K562 (cell line): Measurements from ENCODE around the gene RPL28. TPM values are rescaled to one million over a fixed set of nuclear protein-coding genes. Genes with fewer than 3 reads are reported as not detected.

Source experiments
- BRCA1 ChIP-seq, 2 experiments: fragments of 450-650 bp in 1 of 2; sonication (generic) in 1 of 2; formaldehyde crosslinking in 1 of 2; IDR thresholded peaks; 2 replicates each; pipeline versions ENCODE4 v1.5.0 to v1.6.1; 2017 to 2020; ENCODE audit warnings: mild to moderate bottlenecking in 1 of 2, missing genetic modification reagents in 1 of 2
- EZH2 ChIP-seq: IDR thresholded peaks from 2 replicates; pipeline ENCODE4 v1.6.1; 2012; ENCODE audit warnings: low read depth, mild to moderate bottlenecking, inconsistent platforms, low read length, borderline replicate concordance
- FOXK1 ChIP-seq: sonication (generic); formaldehyde crosslinking; IDR thresholded peaks from 2 replicates; pipeline ENCODE4 v1.8.0; 2022; ENCODE audit warnings: missing genetic modification reagents, mild to moderate bottlenecking, borderline replicate concordance
- JUND ChIP-seq, 2 experiments: IDR thresholded peaks; 2 replicates in 1 of 2; 3 replicates in 1 of 2; pipeline ENCODE4 v1.6.1; 2011; ENCODE audit warnings: borderline replicate concordance in 2 of 2, low read depth in 2 of 2, low read length in 2 of 2, improper control_type of control experiment in 1 of 2, missing biosample characterization in 1 of 2, missing genetic modification characterization in 1 of 2, missing genetic modification reagents in 1 of 2
- MBD2 ChIP-seq: sonication (generic); IDR thresholded peaks from 2 replicates; pipeline ENCODE4 v1.6.1; 2016; ENCODE audit warnings: low read depth, borderline replicate concordance
- polyA plus RNA-seq, 8 experiments: library from polyadenylated mRNA; depleted of rRNA in 4 of 8; stranded (reverse) in 5 of 8; unstranded in 3 of 8; fragments of >200 nt; fragmentation: Nextera tagmentation in 2 of 8; fragmentation: Illumina TruSeq in 1 of 8; extraction: Ambion mirVana in 2 of 8; extraction: Trizol in 1 of 8; gene quantifications; 2 replicates each; pipeline versions ENCODE4 v1.2.1 to v1.2.3, GENCODE V29; 2011 to 2014; ENCODE audit warnings: inconsistent platforms in 1 of 8, missing spikeins in 1 of 8
- total RNA-seq, 7 experiments: library from RNA; depleted of rRNA in 6 of 7; stranded (reverse); fragments of >200 nt in 6 of 7; fragmentation: Illumina TruSeq in 2 of 7; extraction: Trizol in 2 of 7; gene quantifications; 2 replicates each; pipeline versions ENCODE4 v1.2.1 to v1.2.3, GENCODE V29; 2011 to 2021; ENCODE audit warnings: low replicate concordance in 1 of 7
- TF ChIP-seq, protein P1 (sequence below): fragments of 200-600 bp; sonication (generic); IDR thresholded peaks from one replicate; pipeline ENCODE4 v1.6.1; 2012; ENCODE audit warnings: mild to moderate bottlenecking, low read depth, low read length, inconsistent platforms
- TF ChIP-seq, protein P2 (sequence below): sonication (generic); formaldehyde crosslinking; IDR thresholded peaks from 2 replicates; pipeline ENCODE4 v1.8.0; 2022; ENCODE audit warnings: mild to moderate bottlenecking, low read depth, missing genetic modification reagents
- TF ChIP-seq, protein P3 (sequence below): fragments of 250-450 bp; sonication (Bioruptor Pico); IDR thresholded peaks from 2 replicates; pipeline ENCODE4 v1.5.1; 2021; ENCODE audit warnings: mild to moderate bottlenecking
- TF ChIP-seq, protein P4 (sequence below), 2 experiments: fragments of 150-350 bp in 1 of 2; IDR thresholded peaks; 2 replicates each; pipeline ENCODE4 v1.6.1; 2012 to 2016; ENCODE audit warnings: low read depth in 2 of 2, low read length in 2 of 2, mild to moderate bottlenecking in 1 of 2, moderate library complexity in 1 of 2

The RPL28 gene
- total and polyA plus RNA-seq, 9 of the 15 experiments (the other 6 are each of a cell fraction or from before 2014, with no cell fraction given) = 124 to 3,106 (median 622) TPM

DNA sequence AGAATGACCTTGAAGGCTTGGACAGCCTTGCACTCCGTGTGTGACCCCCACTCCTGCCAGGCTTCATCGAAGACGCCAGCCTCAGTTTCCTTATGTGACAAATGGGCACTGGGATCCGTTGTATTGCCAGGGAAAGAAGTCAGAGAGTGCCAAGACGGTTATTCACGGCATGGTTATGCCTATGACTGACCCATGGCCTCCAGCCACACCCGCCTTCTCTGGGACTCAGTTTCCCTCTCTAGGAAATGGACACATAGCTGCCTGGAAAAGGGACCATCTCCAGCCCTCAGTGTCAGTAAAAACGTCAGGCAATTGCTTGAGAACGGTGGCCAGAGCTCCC lies 22.8 kb downstream of the RPL28 start (continued):
- TF ChIP-seq, protein P1, sequence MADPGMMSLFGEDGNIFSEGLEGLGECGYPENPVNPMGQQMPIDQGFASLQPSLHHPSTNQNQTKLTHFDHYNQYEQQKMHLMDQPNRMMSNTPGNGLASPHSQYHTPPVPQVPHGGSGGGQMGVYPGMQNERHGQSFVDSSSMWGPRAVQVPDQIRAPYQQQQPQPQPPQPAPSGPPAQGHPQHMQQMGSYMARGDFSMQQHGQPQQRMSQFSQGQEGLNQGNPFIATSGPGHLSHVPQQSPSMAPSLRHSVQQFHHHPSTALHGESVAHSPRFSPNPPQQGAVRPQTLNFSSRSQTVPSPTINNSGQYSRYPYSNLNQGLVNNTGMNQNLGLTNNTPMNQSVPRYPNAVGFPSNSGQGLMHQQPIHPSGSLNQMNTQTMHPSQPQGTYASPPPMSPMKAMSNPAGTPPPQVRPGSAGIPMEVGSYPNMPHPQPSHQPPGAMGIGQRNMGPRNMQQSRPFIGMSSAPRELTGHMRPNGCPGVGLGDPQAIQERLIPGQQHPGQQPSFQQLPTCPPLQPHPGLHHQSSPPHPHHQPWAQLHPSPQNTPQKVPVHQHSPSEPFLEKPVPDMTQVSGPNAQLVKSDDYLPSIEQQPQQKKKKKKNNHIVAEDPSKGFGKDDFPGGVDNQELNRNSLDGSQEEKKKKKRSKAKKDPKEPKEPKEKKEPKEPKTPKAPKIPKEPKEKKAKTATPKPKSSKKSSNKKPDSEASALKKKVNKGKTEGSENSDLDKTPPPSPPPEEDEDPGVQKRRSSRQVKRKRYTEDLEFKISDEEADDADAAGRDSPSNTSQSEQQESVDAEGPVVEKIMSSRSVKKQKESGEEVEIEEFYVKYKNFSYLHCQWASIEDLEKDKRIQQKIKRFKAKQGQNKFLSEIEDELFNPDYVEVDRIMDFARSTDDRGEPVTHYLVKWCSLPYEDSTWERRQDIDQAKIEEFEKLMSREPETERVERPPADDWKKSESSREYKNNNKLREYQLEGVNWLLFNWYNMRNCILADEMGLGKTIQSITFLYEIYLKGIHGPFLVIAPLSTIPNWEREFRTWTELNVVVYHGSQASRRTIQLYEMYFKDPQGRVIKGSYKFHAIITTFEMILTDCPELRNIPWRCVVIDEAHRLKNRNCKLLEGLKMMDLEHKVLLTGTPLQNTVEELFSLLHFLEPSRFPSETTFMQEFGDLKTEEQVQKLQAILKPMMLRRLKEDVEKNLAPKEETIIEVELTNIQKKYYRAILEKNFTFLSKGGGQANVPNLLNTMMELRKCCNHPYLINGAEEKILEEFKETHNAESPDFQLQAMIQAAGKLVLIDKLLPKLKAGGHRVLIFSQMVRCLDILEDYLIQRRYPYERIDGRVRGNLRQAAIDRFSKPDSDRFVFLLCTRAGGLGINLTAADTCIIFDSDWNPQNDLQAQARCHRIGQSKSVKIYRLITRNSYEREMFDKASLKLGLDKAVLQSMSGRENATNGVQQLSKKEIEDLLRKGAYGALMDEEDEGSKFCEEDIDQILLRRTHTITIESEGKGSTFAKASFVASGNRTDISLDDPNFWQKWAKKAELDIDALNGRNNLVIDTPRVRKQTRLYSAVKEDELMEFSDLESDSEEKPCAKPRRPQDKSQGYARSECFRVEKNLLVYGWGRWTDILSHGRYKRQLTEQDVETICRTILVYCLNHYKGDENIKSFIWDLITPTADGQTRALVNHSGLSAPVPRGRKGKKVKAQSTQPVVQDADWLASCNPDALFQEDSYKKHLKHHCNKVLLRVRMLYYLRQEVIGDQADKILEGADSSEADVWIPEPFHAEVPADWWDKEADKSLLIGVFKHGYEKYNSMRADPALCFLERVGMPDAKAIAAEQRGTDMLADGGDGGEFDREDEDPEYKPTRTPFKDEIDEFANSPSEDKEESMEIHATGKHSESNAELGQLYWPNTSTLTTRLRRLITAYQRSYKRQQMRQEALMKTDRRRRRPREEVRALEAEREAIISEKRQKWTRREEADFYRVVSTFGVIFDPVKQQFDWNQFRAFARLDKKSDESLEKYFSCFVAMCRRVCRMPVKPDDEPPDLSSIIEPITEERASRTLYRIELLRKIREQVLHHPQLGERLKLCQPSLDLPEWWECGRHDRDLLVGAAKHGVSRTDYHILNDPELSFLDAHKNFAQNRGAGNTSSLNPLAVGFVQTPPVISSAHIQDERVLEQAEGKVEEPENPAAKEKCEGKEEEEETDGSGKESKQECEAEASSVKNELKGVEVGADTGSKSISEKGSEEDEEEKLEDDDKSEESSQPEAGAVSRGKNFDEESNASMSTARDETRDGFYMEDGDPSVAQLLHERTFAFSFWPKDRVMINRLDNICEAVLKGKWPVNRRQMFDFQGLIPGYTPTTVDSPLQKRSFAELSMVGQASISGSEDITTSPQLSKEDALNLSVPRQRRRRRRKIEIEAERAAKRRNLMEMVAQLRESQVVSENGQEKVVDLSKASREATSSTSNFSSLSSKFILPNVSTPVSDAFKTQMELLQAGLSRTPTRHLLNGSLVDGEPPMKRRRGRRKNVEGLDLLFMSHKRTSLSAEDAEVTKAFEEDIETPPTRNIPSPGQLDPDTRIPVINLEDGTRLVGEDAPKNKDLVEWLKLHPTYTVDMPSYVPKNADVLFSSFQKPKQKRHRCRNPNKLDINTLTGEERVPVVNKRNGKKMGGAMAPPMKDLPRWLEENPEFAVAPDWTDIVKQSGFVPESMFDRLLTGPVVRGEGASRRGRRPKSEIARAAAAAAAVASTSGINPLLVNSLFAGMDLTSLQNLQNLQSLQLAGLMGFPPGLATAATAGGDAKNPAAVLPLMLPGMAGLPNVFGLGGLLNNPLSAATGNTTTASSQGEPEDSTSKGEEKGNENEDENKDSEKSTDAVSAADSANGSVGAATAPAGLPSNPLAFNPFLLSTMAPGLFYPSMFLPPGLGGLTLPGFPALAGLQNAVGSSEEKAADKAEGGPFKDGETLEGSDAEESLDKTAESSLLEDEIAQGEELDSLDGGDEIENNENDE = no peak
- no peak for TF ChIP-seq BRCA1 (IDR thresholded peaks at IDR 0.05)
- TF ChIP-seq BRCA1 (CRISPR knock-in tag; IDR thresholded peaks at IDR 0.05) = no peak
- TF ChIP-seq MBD2 = no peak
- TF ChIP-seq, protein P2, sequence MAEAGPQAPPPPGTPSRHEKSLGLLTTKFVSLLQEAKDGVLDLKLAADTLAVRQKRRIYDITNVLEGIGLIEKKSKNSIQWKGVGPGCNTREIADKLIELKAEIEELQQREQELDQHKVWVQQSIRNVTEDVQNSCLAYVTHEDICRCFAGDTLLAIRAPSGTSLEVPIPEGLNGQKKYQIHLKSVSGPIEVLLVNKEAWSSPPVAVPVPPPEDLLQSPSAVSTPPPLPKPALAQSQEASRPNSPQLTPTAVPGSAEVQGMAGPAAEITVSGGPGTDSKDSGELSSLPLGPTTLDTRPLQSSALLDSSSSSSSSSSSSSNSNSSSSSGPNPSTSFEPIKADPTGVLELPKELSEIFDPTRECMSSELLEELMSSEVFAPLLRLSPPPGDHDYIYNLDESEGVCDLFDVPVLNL = no peak
- no peak for TF ChIP-seq FOXK1 (CRISPR knock-in tag)
- no peak for TF ChIP-seq EZH2
- TF ChIP-seq, protein P3, sequence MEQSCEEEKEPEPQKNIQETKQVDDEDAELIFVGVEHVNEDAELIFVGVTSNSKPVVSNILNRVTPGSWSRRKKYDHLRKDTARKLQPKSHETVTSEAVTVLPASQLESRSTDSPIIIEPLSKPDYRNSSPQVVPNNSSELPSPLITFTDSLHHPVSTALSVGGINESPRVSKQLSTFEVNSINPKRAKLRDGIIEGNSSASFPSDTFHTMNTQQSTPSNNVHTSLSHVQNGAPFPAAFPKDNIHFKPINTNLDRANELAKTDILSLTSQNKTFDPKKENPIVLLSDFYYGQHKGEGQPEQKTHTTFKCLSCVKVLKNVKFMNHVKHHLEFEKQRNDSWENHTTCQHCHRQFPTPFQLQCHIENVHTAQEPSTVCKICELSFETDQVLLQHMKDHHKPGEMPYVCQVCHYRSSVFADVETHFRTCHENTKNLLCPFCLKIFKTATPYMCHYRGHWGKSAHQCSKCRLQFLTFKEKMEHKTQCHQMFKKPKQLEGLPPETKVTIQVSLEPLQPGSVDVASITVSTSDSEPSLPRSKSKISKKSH (CRISPR knock-in tag) = no peak
- no peak for TF ChIP-seq JUND (IDR thresholded peaks at IDR 0.05; ENCODE audit: borderline replicate concordance, low read depth, low read length)
- TF ChIP-seq JUND (tag; IDR thresholded peaks at IDR 0.05; ENCODE audit: borderline replicate concordance, low read depth, low read length) = no peak; the same call in 2 of the 3 replicates
- TF ChIP-seq, protein P4, sequence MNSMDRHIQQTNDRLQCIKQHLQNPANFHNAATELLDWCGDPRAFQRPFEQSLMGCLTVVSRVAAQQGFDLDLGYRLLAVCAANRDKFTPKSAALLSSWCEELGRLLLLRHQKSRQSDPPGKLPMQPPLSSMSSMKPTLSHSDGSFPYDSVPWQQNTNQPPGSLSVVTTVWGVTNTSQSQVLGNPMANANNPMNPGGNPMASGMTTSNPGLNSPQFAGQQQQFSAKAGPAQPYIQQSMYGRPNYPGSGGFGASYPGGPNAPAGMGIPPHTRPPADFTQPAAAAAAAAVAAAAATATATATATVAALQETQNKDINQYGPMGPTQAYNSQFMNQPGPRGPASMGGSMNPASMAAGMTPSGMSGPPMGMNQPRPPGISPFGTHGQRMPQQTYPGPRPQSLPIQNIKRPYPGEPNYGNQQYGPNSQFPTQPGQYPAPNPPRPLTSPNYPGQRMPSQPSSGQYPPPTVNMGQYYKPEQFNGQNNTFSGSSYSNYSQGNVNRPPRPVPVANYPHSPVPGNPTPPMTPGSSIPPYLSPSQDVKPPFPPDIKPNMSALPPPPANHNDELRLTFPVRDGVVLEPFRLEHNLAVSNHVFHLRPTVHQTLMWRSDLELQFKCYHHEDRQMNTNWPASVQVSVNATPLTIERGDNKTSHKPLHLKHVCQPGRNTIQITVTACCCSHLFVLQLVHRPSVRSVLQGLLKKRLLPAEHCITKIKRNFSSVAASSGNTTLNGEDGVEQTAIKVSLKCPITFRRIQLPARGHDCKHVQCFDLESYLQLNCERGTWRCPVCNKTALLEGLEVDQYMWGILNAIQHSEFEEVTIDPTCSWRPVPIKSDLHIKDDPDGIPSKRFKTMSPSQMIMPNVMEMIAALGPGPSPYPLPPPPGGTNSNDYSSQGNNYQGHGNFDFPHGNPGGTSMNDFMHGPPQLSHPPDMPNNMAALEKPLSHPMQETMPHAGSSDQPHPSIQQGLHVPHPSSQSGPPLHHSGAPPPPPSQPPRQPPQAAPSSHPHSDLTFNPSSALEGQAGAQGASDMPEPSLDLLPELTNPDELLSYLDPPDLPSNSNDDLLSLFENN (IDR thresholded peaks at IDR 0.05; ENCODE audit: low read depth in 2 of 2, low read length in 2 of 2) = no peak
